Inflammatory macrophage treated with lipopolysaccharide for 1 hour (primary cell): ENCODE data around the gene CTNNA3.
"Not testable (repeated sequence)": the region's sequence is repeated elsewhere in the genome, so short reads cannot be mapped to it uniquely, and the experiment has no call there.

Experiments
- DNase-seq, 2 donors: peaks; one replicate each; pipeline ENCODE4 v3.0.0-alpha.2; 2020 to 2022

CTNNA3 gene

DNA sequence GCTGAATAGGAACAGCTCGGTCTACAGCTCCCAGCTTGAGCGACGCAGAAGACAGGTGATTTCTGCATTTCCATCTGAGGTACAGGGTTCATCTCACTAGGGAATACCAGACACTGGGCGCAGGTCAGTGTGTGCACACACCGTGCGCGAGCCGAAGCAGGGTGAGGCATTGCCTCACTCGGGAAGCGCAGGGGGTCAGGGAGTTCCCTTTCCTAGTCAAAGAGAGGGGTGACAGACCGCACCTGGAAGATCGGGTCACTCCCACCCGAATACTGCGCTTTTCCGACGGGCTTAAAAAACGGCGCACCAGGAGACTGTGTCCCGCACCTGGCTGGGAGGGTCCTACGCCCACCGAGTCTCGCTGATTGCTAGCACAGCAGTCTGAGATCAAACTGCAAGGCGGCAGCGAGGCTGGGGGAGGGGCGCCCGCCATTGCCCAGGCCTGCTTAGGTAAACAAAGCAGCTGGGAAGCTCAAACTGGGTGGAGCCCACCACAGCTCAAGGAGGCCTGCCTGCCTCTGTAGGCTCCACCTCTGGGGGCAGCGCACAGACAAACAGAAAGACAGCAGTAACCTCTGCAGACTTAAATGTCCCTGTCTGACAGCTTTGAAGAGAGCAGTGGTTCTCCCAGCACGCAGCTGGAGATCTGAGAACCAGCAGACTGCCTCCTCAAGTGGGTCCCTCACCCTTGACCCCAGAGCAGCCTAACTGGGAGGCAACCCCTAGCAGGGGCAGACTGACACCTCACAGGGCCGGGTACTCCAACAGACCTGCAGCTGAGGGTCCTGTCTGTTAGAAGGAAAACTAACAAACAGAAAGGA lies 465.1 kb downstream of the CTNNA3 start:
- DNase-seq: not testable (repeated sequence)

DNA sequence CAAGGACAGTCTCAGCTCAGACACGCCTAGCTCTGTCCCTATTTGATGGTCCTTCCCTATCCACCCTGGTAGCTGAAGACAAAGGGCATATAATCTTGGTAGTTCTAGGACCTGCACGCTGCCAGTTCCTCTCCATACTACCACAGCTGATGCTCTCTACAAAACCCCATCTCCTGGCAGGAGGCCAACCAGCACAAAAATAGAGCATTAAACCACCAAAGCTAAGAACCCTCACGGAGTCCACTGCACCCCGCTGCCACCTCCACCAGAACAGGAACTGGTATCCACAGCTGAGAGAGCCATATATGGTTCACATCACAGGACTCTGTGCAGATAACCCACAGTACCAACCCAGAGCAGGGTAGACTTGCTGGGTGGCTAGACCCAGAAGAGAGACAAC lies 470.8 kb downstream of the CTNNA3 start:
- no peak for DNase-seq

DNA sequence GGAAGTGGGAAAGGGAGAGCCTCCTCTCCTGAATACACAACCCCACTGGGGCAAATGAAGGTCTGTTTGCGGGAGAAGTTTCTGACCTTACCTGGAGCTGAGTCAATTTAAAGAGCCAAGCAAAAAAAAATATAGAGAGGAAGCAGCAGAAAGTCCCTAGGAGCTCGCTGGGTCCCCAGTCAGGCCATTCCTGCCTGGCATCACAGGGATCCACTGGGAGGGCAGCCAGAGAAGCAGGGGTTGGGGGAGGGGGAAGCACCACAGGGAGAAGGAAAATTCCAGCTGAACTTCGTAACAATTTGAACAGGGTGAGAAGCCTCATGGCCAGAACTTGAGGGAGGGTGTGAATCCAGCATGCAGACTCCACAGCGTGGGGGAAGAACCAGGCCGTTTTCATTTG lies 471.4 kb downstream of the CTNNA3 start:
- DNase-seq: no peak

GRCh38 chr10:67222934-67223333 lies 473.1 kb downstream of the CTNNA3 start:
- DNase-seq: no peak

DNA sequence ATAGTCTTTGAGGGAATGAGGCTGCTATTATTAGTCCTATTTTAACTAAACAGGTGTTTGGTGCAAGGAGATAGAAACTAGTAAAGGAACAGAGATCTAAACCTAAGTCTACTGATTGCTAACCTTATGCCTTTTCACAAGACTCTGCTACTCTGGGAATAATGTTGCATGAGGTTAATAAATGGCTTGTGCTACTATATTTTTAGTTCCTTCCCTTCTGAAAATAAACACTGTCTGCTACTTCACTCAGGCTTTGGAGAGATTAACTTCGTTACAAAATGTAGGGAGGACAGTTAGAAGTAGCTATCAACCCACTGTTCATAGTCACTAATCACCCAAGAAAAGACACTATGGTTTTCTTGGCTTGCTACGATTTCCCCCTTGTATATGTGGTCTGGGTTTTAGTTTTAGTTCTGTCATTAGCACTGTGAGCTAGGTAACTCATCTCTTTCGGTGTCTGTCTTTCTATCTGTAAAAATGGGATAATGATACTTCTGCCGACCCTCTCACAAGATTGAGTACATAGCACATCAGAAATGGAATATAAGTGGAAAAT lies 474.0 kb downstream of the CTNNA3 start:
- no peak for DNase-seq

DNA sequence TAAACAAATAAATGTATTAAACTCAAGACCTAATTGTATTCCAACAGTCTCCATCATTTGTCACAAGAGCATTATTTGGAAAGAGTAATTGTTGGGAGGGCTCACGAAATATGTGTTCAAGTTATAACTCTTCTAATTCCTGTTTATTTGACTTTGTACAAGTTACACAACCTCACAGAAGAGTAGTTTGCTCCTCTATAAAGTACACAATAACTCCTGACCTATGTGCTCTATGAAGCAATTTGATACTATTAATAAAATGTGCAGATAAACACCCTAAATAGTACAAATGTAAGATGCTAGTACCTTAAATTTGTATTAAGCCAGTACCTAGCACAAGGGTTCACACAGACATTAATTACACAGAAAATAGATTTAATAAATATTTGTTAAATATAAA lies 484.3 kb downstream of the CTNNA3 start:
- no peak for DNase-seq

- not testable (repeated sequence) for DNase-seq
Observed at GRCh38 chr10:67207923-67208322, 488.1 kb downstream of the CTNNA3 start.

GRCh38 chr10:67200913-67201564 lies 495.0 kb downstream of the CTNNA3 start:
- no peak for DNase-seq

- DNase-seq: no peak
Observed at GRCh38 chr10:67175354-67175753, 520.6 kb downstream of the CTNNA3 start.

- DNase-seq: no peak
Observed at GRCh38 chr10:67173787-67174186, 522.2 kb downstream of the CTNNA3 start.

GRCh38 chr10:67171970-67172369 lies 524.0 kb downstream of the CTNNA3 start:
- no peak for DNase-seq

GRCh38 chr10:67156239-67156638 lies 539.8 kb downstream of the CTNNA3 start:
- DNase-seq: no peak

GRCh38 chr10:67151471-67151870 lies 544.5 kb downstream of the CTNNA3 start:
- no peak for DNase-seq

DNA sequence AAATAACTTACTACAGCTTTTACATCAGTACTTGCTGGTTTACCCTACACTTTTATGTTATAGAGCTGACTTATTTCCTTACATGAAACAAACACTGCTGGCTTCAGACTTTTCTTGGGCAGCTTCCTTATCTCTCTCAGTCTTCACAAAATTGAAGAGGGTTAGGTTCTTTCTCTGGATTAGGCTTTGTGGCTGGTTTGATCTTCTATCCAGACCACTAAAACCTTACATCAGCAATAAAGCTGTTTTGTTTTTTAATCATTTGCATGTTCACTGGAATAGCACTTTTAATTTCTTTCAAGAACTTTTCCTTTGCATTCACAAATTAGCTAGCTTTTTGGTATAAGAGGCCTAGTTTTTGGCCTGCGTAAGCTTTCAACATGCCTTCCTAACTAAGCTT lies 551.5 kb downstream of the CTNNA3 start:
- no peak for DNase-seq

GRCh38 chr10:67141300-67141699 lies 554.7 kb downstream of the CTNNA3 start:
- no peak for DNase-seq

GRCh38 chr10:67140641-67141040 lies 555.4 kb downstream of the CTNNA3 start:
- no peak for DNase-seq

DNA sequence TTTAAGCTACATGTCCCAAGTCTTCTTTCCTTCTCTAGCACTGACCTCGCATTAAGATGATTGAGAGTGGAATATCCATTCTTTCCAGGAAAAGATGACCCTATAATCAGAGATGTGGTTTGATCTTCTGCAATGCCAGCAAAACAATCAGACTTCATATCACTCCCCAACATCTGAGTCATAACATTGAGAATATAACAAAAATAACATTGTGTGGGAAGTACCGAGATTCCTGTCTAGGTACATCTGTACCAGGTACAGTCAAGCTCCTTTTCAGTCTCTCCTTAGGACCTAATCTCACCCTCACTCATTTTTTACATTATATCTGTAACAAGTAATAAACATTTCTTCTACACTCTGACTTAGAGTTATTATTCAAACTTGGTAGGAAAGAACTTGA lies 568.6 kb downstream of the CTNNA3 start:
- no peak for DNase-seq

DNA sequence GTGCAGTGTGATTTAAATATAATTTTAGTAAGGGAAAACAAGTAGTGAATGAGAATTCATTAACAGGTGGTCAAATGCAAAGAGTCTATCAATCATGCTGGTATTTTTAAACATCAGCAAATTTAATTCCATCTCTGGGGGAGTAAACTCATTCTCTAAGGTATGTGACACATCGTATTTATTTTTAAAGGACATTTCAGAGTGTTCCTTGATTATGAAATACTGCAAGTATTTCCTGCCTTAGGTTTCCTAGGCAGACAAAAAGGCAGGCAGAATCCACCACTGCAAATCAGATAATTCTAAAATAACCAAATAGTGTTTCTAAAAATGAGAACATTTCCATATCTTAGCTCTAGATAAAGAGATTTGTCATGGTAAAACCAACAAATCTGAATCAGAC lies 576.3 kb downstream of the CTNNA3 start:
- no peak for DNase-seq

DNA sequence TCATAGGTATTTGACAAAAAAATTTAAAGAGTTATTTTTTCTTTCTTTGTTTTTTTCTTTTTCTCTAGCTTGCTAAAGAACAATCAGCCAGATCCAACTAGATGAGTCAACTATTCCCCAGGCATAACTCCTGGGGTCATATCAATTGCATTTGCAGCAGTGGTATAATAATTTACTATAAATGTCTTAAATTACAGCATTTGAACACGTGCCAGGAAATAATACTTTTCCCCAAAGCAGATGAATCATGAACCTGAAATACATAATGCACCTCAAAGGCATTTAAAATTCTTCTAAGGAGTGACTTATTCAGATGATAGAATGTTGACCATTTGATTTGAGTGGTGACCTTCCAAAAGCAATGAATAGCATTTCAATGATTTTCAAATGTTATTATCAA lies 580.0 kb downstream of the CTNNA3 start:
- no peak for DNase-seq

GRCh38 chr10:67114945-67115344 lies 581.0 kb downstream of the CTNNA3 start:
- no peak for DNase-seq

DNA sequence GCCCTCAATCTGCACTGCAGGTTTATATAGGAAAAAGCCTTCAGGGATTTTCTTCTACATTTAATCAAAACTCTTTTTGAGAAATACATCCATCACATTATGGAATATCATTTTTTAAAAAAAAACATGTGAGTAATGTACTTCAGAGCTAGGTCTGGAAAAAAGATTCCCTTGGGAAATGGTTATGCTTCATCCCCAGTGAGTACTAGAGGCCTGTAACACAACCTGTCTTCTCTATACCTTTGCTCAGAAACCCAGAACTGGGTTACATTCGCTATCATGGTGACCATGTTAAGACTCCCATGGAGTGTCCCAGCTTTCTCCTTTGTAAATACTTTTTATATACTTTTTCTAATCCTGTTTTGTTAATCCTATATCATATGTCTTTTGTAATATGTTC lies 583.2 kb downstream of the CTNNA3 start:
- no peak for DNase-seq

- no peak for DNase-seq
Observed at GRCh38 chr10:67110286-67110685, 585.7 kb downstream of the CTNNA3 start.

- no peak for DNase-seq
Observed at GRCh38 chr10:67107670-67108069, 588.3 kb downstream of the CTNNA3 start.

- no peak for DNase-seq
Observed at GRCh38 chr10:67100951-67101350, 595.0 kb downstream of the CTNNA3 start.
